Tibial artery (tissue), 4 donors: Measurements from ENCODE around the gene RREB1.

Experiments used
- DNase-seq, 2 donors: peaks; one replicate each; pipeline ENCODE4 v3.0.0-alpha.2; 2019
- H3K27ac ChIP-seq, 2 donors: fragments of 200-600 bp; sonication (generic) in 1 of 2; 1 replicate in 1 of 2; 2 replicates in 1 of 2; pipeline ENCODE4 v1.5.1; 2018 to 2019; ENCODE audit warnings: mild to moderate bottlenecking in 1 of 2
- H3K27me3 ChIP-seq, 2 donors: fragments of 200-600 bp; sonication (generic) in 1 of 2; one replicate each; pipeline versions ENCODE4 v1.5.1 to v1.6.0; 2016 to 2019
- H3K36me3 ChIP-seq, 3 donors: fragments of 200-600 bp; sonication (generic) in 2 of 3; one replicate each; pipeline ENCODE4 v1.5.1; 2016 to 2019; ENCODE audit warnings: mild to moderate bottlenecking in 2 of 3
- H3K4me1 ChIP-seq, 4 donors: fragments of 200-600 bp; sonication (generic) in 2 of 4; 1 replicate in 3 of 4; 2 replicates in 1 of 4; pipeline ENCODE4 v1.5.1; 2016 to 2019
- H3K4me3 ChIP-seq, 2 donors: fragments of 200-600 bp; sonication (generic) in 1 of 2; 1 replicate in 1 of 2; 2 replicates in 1 of 2; pipeline ENCODE4 v1.5.1; 2018 to 2019; ENCODE audit warnings: mild to moderate bottlenecking in 2 of 2
- H3K9me3 ChIP-seq, 3 donors: fragments of 200-600 bp; sonication (generic) in 1 of 3; one replicate each; pipeline ENCODE4 v1.5.1; 2016 to 2019
- intact Hi-C: fragments of 100-400 bp; cut with DNase I; formaldehyde crosslinking; loops from one replicate; pipeline ENCODE4 v1.15.0; 2023; ENCODE audit warnings: low total_unique reads
- TF ChIP-seq, protein P1 (sequence below), 2 experiments: fragments of 200-600 bp in 1 of 2; fragments of 450-650 bp in 1 of 2; IDR thresholded peaks; one replicate each; pipeline ENCODE4 v1.5.1; 2017 to 2019; ENCODE audit warnings: antibody characterized with exemption in 2 of 2, mild to moderate bottlenecking in 1 of 2, moderate library complexity in 1 of 2

Gene RREB1

DNA sequence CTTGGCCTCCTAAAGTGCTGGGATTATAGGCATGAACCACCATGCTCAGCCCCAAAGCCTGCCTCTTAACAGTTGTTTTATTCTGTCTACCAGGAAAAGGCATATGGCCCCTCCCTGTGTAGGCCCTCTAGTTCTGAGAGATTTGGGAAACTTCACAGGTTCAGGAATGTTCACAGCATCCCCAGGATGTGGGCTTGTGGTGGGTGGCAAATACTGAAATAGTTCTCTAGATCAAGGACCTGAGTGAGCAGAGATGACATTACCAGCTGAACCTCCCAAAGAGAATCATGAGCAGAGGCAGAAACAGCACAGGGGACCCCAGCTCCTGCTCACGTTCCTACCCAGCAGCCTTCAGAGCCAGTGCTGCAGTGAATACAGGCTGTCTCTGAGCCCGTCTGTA, 105.7 kb downstream of the RREB1 start:
- H3K36me3 ChIP-seq: peaks cover 40 to 67% (median 64%) of the 10 kb centered on the region in 3 donors
- no peak for DNase-seq
- H3K27me3 ChIP-seq: no peaks in the 10 kb centered on the region
- TF ChIP-seq, protein P1, sequence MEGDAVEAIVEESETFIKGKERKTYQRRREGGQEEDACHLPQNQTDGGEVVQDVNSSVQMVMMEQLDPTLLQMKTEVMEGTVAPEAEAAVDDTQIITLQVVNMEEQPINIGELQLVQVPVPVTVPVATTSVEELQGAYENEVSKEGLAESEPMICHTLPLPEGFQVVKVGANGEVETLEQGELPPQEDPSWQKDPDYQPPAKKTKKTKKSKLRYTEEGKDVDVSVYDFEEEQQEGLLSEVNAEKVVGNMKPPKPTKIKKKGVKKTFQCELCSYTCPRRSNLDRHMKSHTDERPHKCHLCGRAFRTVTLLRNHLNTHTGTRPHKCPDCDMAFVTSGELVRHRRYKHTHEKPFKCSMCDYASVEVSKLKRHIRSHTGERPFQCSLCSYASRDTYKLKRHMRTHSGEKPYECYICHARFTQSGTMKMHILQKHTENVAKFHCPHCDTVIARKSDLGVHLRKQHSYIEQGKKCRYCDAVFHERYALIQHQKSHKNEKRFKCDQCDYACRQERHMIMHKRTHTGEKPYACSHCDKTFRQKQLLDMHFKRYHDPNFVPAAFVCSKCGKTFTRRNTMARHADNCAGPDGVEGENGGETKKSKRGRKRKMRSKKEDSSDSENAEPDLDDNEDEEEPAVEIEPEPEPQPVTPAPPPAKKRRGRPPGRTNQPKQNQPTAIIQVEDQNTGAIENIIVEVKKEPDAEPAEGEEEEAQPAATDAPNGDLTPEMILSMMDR (IDR thresholded peaks at IDR 0.05): no peak
- no peaks in the 10 kb centered on the region for H3K4me1 ChIP-seq
- intact Hi-C loops: no loop called here
- no peaks in the 10 kb centered on the region for H3K9me3 ChIP-seq
- H3K27ac ChIP-seq: no peak overlapping the region
- H3K4me3 ChIP-seq: no peak overlapping the region

DNA sequence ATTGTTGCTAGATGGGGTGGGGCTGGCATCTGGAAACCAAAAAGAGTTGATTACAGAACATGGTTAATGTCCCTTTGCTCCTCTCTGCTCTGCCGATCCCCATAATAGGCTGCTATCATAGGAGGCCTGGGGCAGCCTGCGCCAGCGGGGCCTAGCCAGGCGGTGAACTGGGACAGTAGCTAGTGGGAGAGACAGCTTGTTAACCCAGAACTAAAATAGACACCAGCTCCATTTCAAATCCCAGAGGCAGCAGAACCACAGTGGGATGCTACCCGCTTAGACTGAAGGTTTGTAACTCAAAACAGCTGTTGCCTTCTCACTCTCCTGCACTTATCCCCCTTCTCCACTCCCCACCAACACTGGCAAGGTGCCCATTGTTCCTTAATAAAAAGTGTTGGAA, 106.7 kb downstream of the RREB1 start:
- Histone ChIP-seq H3K27me3 (no peaks in the 10 kb centered on the region), H3K27ac (no peak overlapping the region), H3K4me3 (no peak overlapping the region), H3K36me3 (peaks cover 40 to 67% (median 67%) of the 10 kb centered on the region in 3 donors), H3K9me3 (no peaks in the 10 kb centered on the region), H3K4me1 (no peaks in the 10 kb centered on the region)
- intact Hi-C loops: no loop called here
- TF ChIP-seq, protein P1 (IDR thresholded peaks at IDR 0.05): no peak
- no peak for DNase-seq

DNA sequence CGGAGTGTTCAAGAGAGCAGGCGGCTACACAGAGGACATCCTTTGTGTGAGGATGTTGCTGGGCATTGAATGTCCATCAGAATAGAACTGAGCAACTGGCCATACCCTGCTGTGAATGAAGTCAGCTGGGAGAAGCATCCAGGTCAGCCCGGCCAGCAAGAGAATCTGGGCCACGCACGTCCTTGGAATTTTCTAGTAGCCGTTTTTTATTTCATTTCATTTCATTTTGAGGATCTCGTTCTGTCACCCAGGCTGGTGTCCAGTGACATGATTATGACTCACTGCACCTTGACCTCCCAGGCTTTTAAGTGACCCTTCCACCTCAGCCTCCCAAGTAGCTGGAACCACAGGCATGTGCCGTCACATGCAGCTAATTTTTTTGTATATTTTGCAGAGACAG, 107.4 kb downstream of the RREB1 start:
- no peaks in the 10 kb centered on the region for H3K9me3 ChIP-seq
- intact Hi-C loops: no loop called here
- H3K4me3 ChIP-seq: no peak overlapping the region
- TF ChIP-seq, protein P1 (IDR thresholded peaks at IDR 0.05): no peak
- no peak overlapping the region for H3K27ac ChIP-seq
- H3K4me1 ChIP-seq: no peaks in the 10 kb centered on the region
- peaks cover 40 to 72% (median 67%) of the 10 kb centered on the region in 3 donors for H3K36me3 ChIP-seq
- DNase-seq: no peak
- no peaks in the 10 kb centered on the region for H3K27me3 ChIP-seq

DNA sequence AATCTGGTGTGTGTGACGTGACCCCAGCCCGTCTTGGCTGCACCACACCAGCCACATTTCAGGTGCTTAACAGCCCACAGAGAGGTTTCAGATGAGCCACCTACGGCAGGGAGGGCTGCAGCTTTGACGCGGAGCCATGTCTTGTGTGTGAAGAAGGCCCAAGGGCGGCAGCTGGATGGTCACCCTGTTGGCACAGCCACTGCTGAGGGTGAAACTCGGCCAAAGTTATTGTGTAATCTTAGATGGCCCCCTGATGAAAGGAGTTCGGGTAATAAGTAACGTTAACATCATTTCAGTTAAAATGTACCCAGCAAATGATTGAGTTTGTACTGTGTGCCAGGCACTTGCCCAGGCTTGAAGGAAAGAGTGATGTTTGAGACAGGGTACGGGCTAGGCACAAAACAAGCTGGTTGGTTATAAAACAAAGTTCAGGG, 108.1 kb downstream of the RREB1 start:
- intact Hi-C loops: no loop called here
- no peak overlapping the region for H3K27ac ChIP-seq
- H3K9me3 ChIP-seq: no peaks in the 10 kb centered on the region
- no peak for DNase-seq
- H3K27me3 ChIP-seq: no peaks in the 10 kb centered on the region
- TF ChIP-seq, protein P1 (IDR thresholded peaks at IDR 0.05): no peak
- H3K36me3 ChIP-seq: peaks cover 37 to 68% (median 64%) of the 10 kb centered on the region in 3 donors
- no peak overlapping the region for H3K4me3 ChIP-seq
- no peaks in the 10 kb centered on the region for H3K4me1 ChIP-seq

DNA sequence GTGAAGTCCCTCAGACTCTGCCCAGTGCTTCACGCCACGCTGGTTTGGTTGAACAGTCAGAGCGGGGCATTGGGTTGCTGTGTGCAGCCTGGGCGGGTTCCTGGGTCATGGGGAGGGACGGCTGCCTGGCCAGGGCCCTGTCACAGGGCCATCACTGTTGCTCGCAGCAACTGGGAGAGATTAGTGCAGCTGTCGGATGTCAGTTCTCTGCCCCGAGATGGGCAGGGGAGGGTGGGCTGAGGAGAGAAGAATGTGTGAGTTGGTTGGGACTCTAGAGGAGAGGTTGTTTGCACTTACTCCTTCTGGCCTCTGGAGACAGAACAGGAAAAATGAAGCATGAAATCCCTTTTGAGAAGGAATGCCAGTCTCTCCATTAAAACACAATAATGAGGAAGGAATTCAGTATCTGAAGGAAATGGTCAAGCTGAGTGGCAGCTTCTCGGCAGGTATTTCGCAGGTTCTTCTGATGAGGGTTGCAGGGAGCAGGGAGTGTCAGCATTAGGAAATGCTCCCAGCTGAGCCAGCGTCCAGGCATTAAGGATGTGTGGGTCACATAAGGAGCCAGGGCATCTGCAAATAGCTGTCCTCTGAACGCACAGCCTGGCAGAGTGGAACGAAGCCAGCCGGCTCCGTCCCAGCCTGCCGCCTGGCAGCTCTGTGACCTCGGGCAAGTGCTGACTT, 109.3 kb downstream of the RREB1 start:
- TF ChIP-seq, protein P1 (IDR thresholded peaks at IDR 0.05): no peak
- DNase-seq: no peak
- Histone ChIP-seq H3K4me1 (no peaks in the 10 kb centered on the region), H3K27ac (no peak overlapping the region), H3K36me3 (peaks cover 25 to 57% (median 51%) of the 10 kb centered on the region in 3 donors), H3K27me3 (no peaks in the 10 kb centered on the region), H3K4me3 (no peak overlapping the region), H3K9me3 (no peaks in the 10 kb centered on the region)
- intact Hi-C loops: no loop called here
